A549 (cell line): ENCODE results near the gene TNF. TPM values are rescaled to one million over a fixed set of nuclear protein-coding genes. Genes with fewer than 3 reads are reported as not detected.

Source experiments
- ATAC-seq, 2 experiments: fragments of 200-7000 bp in 1 of 2; fragments of >200 bp in 1 of 2; cut with Nextera tagmentation in 1 of 2; cut with Tn5 transposase in 1 of 2; 3 replicates each; pipeline versions ENCODE4 v1.8.0 to v1.9.1; 2018 to 2020; ENCODE audit warnings: mild to moderate bottlenecking in 1 of 2, moderate library complexity in 1 of 2
- CTCF ChIA-PET: fragments of 300-600 bp; sonication (Branson Sonifier 250); formaldehyde crosslinking; extraction: SDS; loops from one replicate; lab custom pipeline; 2021; ENCODE audit warnings: antibody characterized with exemption, inconsistent platforms; lab: Yijun Ruan, JAX
- POLR2A ChIA-PET: fragments of 350-600 bp; formaldehyde crosslinking; extraction: SDS; loops from one replicate; lab custom pipeline; 2021; ENCODE audit warnings: antibody characterized with exemption, inconsistent platforms; lab: Yijun Ruan, JAX
- DNase-seq, 2 experiments: peaks; one replicate each; pipeline versions ENCODE4 v3.0.0 to v3.0.0-alpha.2; 2011 to 2016; ENCODE audit warnings: low read depth in 1 of 2, low spot score in 1 of 2
- FAIRE-seq: peaks from 2 replicates; lab custom pipeline; 2011; peaks lifted over from hg19 to GRCh38; lab: Jason Lieb, UNC
- H3K27ac ChIP-seq, 2 experiments: fragments of >200 bp; sonication (Bioruptor Twin); formaldehyde crosslinking; 3 replicates each; pipeline ENCODE4 v1.5.1; 2016 to 2017
- H3K4me1 ChIP-seq: fragments of >200 bp; sonication (Bioruptor Twin); formaldehyde crosslinking; 3 replicates; pipeline ENCODE4 v1.6.1; 2016
- H3K4me2 ChIP-seq: fragments of >200 bp; sonication (Bioruptor Twin); formaldehyde crosslinking; 3 replicates; pipeline ENCODE4 v1.6.1; 2016
- H3K4me3 ChIP-seq: fragments of >200 bp; sonication (Bioruptor Twin); formaldehyde crosslinking; 3 replicates; pipeline ENCODE4 v1.5.1; 2016
- H3K9me3 ChIP-seq: fragments of >200 bp; sonication (Bioruptor Twin); formaldehyde crosslinking; 3 replicates; pipeline ENCODE4 v1.6.1; 2016
- CBX2 ChIP-seq: fragments of 200-600 bp; sonication (generic); IDR thresholded peaks from 2 replicates; pipeline ENCODE4 v1.6.1; 2016; ENCODE audit warnings: low read depth, mild to moderate bottlenecking, borderline replicate concordance
- CEBPB ChIP-seq, 2 experiments: fragments of >200 bp in 1 of 2; sonication (Bioruptor Twin) in 1 of 2; formaldehyde crosslinking in 1 of 2; IDR thresholded peaks; 2 replicates each; pipeline ENCODE4 v1.6.1; 2012 to 2016
- CHD2 ChIP-seq: fragments of 150-350 bp; IDR thresholded peaks from 2 replicates; pipeline ENCODE4 v1.6.1; 2014; ENCODE audit warnings: low read length; ENCODE audit not compliant: partially characterized antibody
- CTCF ChIP-seq: fragments of >200 bp; sonication (Bioruptor Twin); formaldehyde crosslinking; IDR thresholded peaks from 3 replicates; pipeline ENCODE4 v1.5.1; 2016
- E2F6 ChIP-seq: IDR thresholded peaks from 2 replicates; pipeline ENCODE4 v1.6.1; 2012; ENCODE audit warnings: low read depth, borderline replicate concordance
- FOSB ChIP-seq: fragments of 250-450 bp; sonication (Bioruptor Pico); IDR thresholded peaks from 2 replicates; pipeline ENCODE4 v1.5.0; 2020; ENCODE audit warnings: mild to moderate bottlenecking, moderate library complexity
- FOSL2 ChIP-seq, 2 experiments: fragments of 450-650 bp in 1 of 2; fragments of >200 bp in 1 of 2; sonication (Bioruptor Twin) in 1 of 2; formaldehyde crosslinking; IDR thresholded peaks; 2 replicates each; pipeline versions ENCODE4 v1.5.0 to v1.6.1; 2016 to 2020; ENCODE audit warnings: mild to moderate bottlenecking in 1 of 2, moderate library complexity in 1 of 2
- HDAC2 ChIP-seq: fragments of 200-600 bp; sonication (generic); IDR thresholded peaks from 2 replicates; pipeline ENCODE4 v1.6.1; 2016
- HES2 ChIP-seq: fragments of >200 bp; sonication (Bioruptor Twin); formaldehyde crosslinking; IDR thresholded peaks from 2 replicates; pipeline ENCODE4 v1.6.1; 2016
- HEYL ChIP-seq: fragments of 250-450 bp; sonication (Bioruptor Pico); IDR thresholded peaks from 2 replicates; pipeline ENCODE4 v1.8.0; 2021; ENCODE audit warnings: mild to moderate bottlenecking, moderate library complexity
- HOXB13 ChIP-seq: fragments of 250-450 bp; sonication (Bioruptor Pico); IDR thresholded peaks from 2 replicates; pipeline ENCODE4 v1.5.0; 2020; ENCODE audit warnings: low read depth, mild to moderate bottlenecking, moderate library complexity
- JUN ChIP-seq, 2 experiments: fragments of >200 bp; sonication (Bioruptor Twin); formaldehyde crosslinking; IDR thresholded peaks; 2 replicates in 1 of 2; 3 replicates in 1 of 2; pipeline ENCODE4 v1.6.1; 2016 to 2017
- MAFK ChIP-seq: fragments of 450-650 bp; IDR thresholded peaks from 2 replicates; pipeline ENCODE4 v1.6.1; 2014; ENCODE audit not compliant: partially characterized antibody
- MAZ ChIP-seq: fragments of 150-350 bp; IDR thresholded peaks from 2 replicates; pipeline ENCODE4 v1.6.1; 2014; ENCODE audit warnings: antibody characterized with exemption, low read depth, low read length, borderline replicate concordance
- MYC ChIP-seq: IDR thresholded peaks from 2 replicates; pipeline ENCODE4 v1.6.1; 2012; ENCODE audit warnings: mild to moderate bottlenecking, inconsistent platforms, low read length, improper control_type of control experiment, borderline replicate concordance
- NPAS2 ChIP-seq: fragments of 250-450 bp; sonication (Bioruptor Pico); IDR thresholded peaks from 2 replicates; pipeline ENCODE4 v1.8.0; 2022; ENCODE audit warnings: mild to moderate bottlenecking, moderate library complexity, borderline replicate concordance
- RARB ChIP-seq: fragments of 250-450 bp; sonication (Bioruptor Pico); IDR thresholded peaks from 2 replicates; pipeline ENCODE4 v1.8.0; 2021; ENCODE audit warnings: mild to moderate bottlenecking, moderate library complexity
- TFCP2L1 ChIP-seq: fragments of 250-450 bp; sonication (Bioruptor Pico); IDR thresholded peaks from 2 replicates; pipeline ENCODE4 v1.5.0; 2021; ENCODE audit warnings: mild to moderate bottlenecking
- ZC3H11A ChIP-seq: fragments of 450-650 bp; IDR thresholded peaks from 2 replicates; pipeline ENCODE4 v1.6.1; 2014; ENCODE audit warnings: antibody characterized with exemption, mild to moderate bottlenecking
- ZFP36 ChIP-seq: fragments of 450-650 bp; IDR thresholded peaks from 2 replicates; pipeline ENCODE4 v1.6.1; 2014; ENCODE audit warnings: borderline replicate concordance; ENCODE audit not compliant: partially characterized antibody
- WGBS: methylation state at CpG from one replicate; pipeline ENCODE4 v1.1.6; 2017; ENCODE audit errors: missing lambda C conversion rate; 5-methylcytosine and 5-hydroxymethylcytosine counted together
- polyA plus RNA-seq, 4 experiments: library from polyadenylated mRNA; depleted of rRNA in 3 of 4; stranded (reverse); fragments of >200 nt; fragmentation: RNase III in 1 of 4; extraction: RNeasy Plus Mini Kit Qiagen cat#74134 plus additional on column Dnase treatment in 1 of 4; gene quantifications; 2 replicates in 3 of 4; 3 replicates in 1 of 4; pipeline ENCODE4 v1.2.3, GENCODE V29; 2011 to 2017
- TF ChIP-seq, protein P1 (sequence below): fragments of 250-450 bp; sonication (Bioruptor Pico); IDR thresholded peaks from 2 replicates; pipeline ENCODE4 v1.5.0; 2020; ENCODE audit warnings: low read depth, mild to moderate bottlenecking, moderate library complexity
- TF ChIP-seq, protein P2 (sequence below): fragments of 200-600 bp; sonication (generic); IDR thresholded peaks from 2 replicates; pipeline ENCODE4 v1.6.1; 2016; ENCODE audit warnings: antibody characterized with exemption, mild to moderate bottlenecking, moderate library complexity

Gene TNF
- polyA plus RNA-seq, 2 of the 4 experiments (the other 2 are of a cell fraction): not detected

- WGBS: no CpG with 5 or more reads among the region's 3 CpGs
- no peaks in the 10 kb centered on the region for H3K9me3 ChIP-seq
- ChIA-PET CTCF (interaction anchor here (0.9 to 18.3 kb wide), 7 partner anchors 12 to 35 kb away, joined by 3 to 338 read pairs (median 30); partner anchors contain the start of genes ATP6V1G2, LTA, NCR3 and NFKBIL1), POLR2A (no interaction called here)
- ATAC-seq: no peak
- H3K4me1 ChIP-seq: peaks cover 6% of the 10 kb centered on the region; the same call in 1 of the 3 replicates
- peak within 1 kb of the TSS; percentile 73 to 94 for H3K27ac ChIP-seq
- H3K4me3 ChIP-seq: peak within 1 kb of the TSS; percentile 63
- peak within 1 kb of the TSS; percentile 86 for H3K4me2 ChIP-seq
- no peak for TF ChIP-seq HDAC2
- no peak for TF ChIP-seq RARB (CRISPR knock-in tag)
- TF ChIP-seq CHD2: no peak
- TF ChIP-seq CBX2: no peak
- TF ChIP-seq FOSL2 (IDR thresholded peaks at IDR 0.05): no peak
- no peak for TF ChIP-seq FOSL2 (CRISPR knock-in tag; IDR thresholded peaks at IDR 0.05)
- TF ChIP-seq CEBPB (IDR thresholded peaks at IDR 0.05): no peak
- no peak for TF ChIP-seq HEYL (CRISPR knock-in tag)
- no peak for TF ChIP-seq JUN (IDR thresholded peaks at IDR 0.05)
- TF ChIP-seq, protein P1, sequence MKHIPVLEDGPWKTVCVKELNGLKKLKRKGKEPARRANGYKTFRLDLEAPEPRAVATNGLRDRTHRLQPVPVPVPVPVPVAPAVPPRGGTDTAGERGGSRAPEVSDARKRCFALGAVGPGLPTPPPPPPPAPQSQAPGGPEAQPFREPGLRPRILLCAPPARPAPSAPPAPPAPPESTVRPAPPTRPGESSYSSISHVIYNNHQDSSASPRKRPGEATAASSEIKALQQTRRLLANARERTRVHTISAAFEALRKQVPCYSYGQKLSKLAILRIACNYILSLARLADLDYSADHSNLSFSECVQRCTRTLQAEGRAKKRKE (CRISPR knock-in tag): no peak
- no peak for TF ChIP-seq ZFP36
- TF ChIP-seq E2F6: no peak
- TF ChIP-seq NPAS2 (CRISPR knock-in tag): no peak
- TF ChIP-seq, protein P2, sequence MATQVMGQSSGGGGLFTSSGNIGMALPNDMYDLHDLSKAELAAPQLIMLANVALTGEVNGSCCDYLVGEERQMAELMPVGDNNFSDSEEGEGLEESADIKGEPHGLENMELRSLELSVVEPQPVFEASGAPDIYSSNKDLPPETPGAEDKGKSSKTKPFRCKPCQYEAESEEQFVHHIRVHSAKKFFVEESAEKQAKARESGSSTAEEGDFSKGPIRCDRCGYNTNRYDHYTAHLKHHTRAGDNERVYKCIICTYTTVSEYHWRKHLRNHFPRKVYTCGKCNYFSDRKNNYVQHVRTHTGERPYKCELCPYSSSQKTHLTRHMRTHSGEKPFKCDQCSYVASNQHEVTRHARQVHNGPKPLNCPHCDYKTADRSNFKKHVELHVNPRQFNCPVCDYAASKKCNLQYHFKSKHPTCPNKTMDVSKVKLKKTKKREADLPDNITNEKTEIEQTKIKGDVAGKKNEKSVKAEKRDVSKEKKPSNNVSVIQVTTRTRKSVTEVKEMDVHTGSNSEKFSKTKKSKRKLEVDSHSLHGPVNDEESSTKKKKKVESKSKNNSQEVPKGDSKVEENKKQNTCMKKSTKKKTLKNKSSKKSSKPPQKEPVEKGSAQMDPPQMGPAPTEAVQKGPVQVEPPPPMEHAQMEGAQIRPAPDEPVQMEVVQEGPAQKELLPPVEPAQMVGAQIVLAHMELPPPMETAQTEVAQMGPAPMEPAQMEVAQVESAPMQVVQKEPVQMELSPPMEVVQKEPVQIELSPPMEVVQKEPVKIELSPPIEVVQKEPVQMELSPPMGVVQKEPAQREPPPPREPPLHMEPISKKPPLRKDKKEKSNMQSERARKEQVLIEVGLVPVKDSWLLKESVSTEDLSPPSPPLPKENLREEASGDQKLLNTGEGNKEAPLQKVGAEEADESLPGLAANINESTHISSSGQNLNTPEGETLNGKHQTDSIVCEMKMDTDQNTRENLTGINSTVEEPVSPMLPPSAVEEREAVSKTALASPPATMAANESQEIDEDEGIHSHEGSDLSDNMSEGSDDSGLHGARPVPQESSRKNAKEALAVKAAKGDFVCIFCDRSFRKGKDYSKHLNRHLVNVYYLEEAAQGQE: no peak
- TF ChIP-seq, all 56 proteins: peak for 0
- no peak for FAIRE-seq
- DNase-seq: no peak
Observed at GRCh38 chr6:31582230-31582643, 6.9 kb downstream of the TNF start, which contains the start of gene LTB. Gene LTB, minus strand, starts transcription at chr6:31582424. Its CDS starts 7 bp downstream, at chr6:31582417.

- no peak overlapping the region for H3K4me3 ChIP-seq
- 0 out of 6 replicates have a peak, but pooled peaks of 1 of the 2 experiments have one; percentile 8 for ATAC-seq
- WGBS: 53% methylated on average over 2 of the region's 2 CpGs
- no peak for FAIRE-seq
- no peak overlapping the region for H3K4me2 ChIP-seq
- CTCF ChIA-PET: interaction anchor here (0.7 to 18.3 kb wide), 7 partner anchors 9 to 92 kb away, joined by 3 to 338 read pairs (median 6); partner anchors contain the start of genes ATP6V1G2, NCR3, NFKBIL1 and TNF
- H3K4me1 ChIP-seq: peaks cover 6% of the 10 kb centered on the region; the same call in 1 of the 3 replicates
- TF ChIP-seq MYC (no peak), CTCF (peak; percentile 23; the same call in 2 of the 3 replicates), TFCP2L1 (CRISPR knock-in tag) (no peak), ZFP36 (peak; percentile 76), ZC3H11A (no peak), FOSB (CRISPR knock-in tag) (no peak), CEBPB (IDR thresholded peaks at IDR 0.05) (no peak), MAFK (no peak), JUN (IDR thresholded peaks at IDR 0.05) (no peak), CBX2 (no peak), HOXB13 (no peak), RARB (CRISPR knock-in tag) (no peak), HES2 (no peak), MAZ (no peak)
- DNase-seq: peak in 1 of 2 experiments; percentile 36
- no peak overlapping the region for H3K27ac ChIP-seq
- no peaks in the 10 kb centered on the region for H3K9me3 ChIP-seq
- POLR2A ChIA-PET: no interaction called here
Observed at GRCh38 chr6:31585491-31585890, 10.1 kb downstream of the TNF start.
